Skin epidermis (tissue), 12 donors: ENCODE results near the gene PLN.

Experiments used
- H3K27ac ChIP-seq, 21 experiments: fragments of 200-600 bp; sonication (generic) in 11 of 21; one replicate each; pipeline ENCODE4 v1.5.0; 2020; ENCODE audit warnings: mild to moderate bottlenecking in 3 of 21, inconsistent platforms in 2 of 21, moderate library complexity in 2 of 21
- H3K4me3 ChIP-seq, 7 experiments: fragments of 200-600 bp; sonication (generic) in 2 of 7; one replicate each; pipeline ENCODE4 v1.5.0; 2020; ENCODE audit warnings: inconsistent platforms in 2 of 7, mild to moderate bottlenecking in 2 of 7, moderate library complexity in 1 of 7

The PLN gene

GRCh38 chr6:118606858-118607257, 58.8 kb downstream of the PLN start:
- Histone ChIP-seq H3K27ac (no peak overlapping the region), H3K4me3 (no peak overlapping the region)
